PFSK-1 (cell line): ENCODE data around the gene KCNA1.

ENCODE experiments used
- FOXP2 ChIP-seq: optimal IDR thresholded peaks from 2 replicates; pipeline ENCODE3; 2011; ENCODE audit warnings: borderline replicate concordance, control low read depth, inconsistent platforms; ENCODE audit not compliant: insufficient read depth; ENCODE audit errors: extremely low read length, extremely low read depth
- POLR2AphosphoS5 ChIP-seq: IDR thresholded peaks from 2 replicates; pipeline ENCODE4 v1.6.1; 2012; ENCODE audit warnings: low read depth, mild to moderate bottlenecking, control low read depth, low read length, moderate library complexity
- SIN3A ChIP-seq: IDR thresholded peaks from 2 replicates; pipeline ENCODE4 v1.6.1; 2012; ENCODE audit warnings: mild to moderate bottlenecking, low read length, moderate library complexity, borderline replicate concordance; ENCODE audit not compliant: insufficient read depth
- TAF1 ChIP-seq: IDR thresholded peaks from 2 replicates; pipeline ENCODE4 v1.6.1; 2012; ENCODE audit warnings: low read length, control low read depth, borderline replicate concordance; ENCODE audit not compliant: insufficient read depth
- TF ChIP-seq, protein P1 (sequence below), 2 experiments: IDR thresholded peaks; 2 replicates each; pipeline versions ENCODE4 v1.6.1 to v1.8.0; 2011 to 2012; ENCODE audit warnings: low read depth in 2 of 2, low read length in 2 of 2, control low read depth in 1 of 2, inconsistent platforms in 1 of 2, mild to moderate bottlenecking in 1 of 2, moderate library complexity in 1 of 2; ENCODE audit not compliant: insufficient read depth in 1 of 2

DNA sequence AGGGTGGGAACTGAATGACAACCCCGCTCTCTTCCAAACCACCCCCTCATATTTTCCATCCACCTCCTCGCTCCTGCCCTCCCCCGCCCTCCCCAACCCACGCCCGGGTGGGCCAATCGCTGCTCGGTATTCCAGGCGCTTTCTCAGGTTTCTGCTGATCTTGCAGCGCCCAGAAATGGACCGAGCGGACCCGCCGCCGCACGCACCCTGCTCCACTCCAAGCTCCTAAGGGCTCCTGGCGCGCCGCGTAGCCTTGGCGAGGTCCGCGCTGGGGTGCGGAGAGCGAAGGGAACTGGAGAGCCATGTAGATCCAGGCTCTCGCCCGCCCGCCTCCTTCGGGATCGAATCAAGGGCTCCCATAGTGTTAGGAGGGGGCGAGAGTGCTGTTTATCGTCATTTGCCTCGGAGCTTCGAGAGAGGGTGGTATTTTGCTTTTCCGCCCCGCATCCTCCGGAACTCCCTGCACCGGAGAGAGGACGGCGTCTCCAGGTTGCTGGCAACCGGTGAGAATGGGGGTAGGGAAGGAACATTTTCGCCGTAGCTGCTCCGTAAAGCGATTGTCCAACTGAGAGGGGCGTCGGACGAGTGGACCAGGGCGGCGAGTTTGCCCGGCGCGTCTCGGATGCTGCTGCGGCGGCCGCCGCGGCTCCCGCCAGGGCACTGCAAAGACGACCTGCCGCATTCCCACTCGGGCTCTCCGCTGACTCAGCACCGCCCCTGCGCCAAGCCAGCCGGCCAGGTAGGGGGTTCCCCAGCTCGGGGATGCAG lies at the start of gene KCNA1:
- TF ChIP-seq POLR2AphosphoS5 (no peak), FOXP2 (no peak), TAF1 (no peak), SIN3A (no peak)
- TF ChIP-seq, protein P1, sequence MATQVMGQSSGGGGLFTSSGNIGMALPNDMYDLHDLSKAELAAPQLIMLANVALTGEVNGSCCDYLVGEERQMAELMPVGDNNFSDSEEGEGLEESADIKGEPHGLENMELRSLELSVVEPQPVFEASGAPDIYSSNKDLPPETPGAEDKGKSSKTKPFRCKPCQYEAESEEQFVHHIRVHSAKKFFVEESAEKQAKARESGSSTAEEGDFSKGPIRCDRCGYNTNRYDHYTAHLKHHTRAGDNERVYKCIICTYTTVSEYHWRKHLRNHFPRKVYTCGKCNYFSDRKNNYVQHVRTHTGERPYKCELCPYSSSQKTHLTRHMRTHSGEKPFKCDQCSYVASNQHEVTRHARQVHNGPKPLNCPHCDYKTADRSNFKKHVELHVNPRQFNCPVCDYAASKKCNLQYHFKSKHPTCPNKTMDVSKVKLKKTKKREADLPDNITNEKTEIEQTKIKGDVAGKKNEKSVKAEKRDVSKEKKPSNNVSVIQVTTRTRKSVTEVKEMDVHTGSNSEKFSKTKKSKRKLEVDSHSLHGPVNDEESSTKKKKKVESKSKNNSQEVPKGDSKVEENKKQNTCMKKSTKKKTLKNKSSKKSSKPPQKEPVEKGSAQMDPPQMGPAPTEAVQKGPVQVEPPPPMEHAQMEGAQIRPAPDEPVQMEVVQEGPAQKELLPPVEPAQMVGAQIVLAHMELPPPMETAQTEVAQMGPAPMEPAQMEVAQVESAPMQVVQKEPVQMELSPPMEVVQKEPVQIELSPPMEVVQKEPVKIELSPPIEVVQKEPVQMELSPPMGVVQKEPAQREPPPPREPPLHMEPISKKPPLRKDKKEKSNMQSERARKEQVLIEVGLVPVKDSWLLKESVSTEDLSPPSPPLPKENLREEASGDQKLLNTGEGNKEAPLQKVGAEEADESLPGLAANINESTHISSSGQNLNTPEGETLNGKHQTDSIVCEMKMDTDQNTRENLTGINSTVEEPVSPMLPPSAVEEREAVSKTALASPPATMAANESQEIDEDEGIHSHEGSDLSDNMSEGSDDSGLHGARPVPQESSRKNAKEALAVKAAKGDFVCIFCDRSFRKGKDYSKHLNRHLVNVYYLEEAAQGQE (IDR thresholded peaks at IDR 0.05; ENCODE audit: insufficient read depth in 1 of 2, low read depth in 2 of 2, low read length in 2 of 2): no peak
